Measurements from ENCODE around the gene TUBGCP2.

The TUBGCP2 gene

GRCh38 chr10:133249094-133249780 lies 59.4 kb downstream of the TUBGCP2 start:
- intact Hi-C loops (cut with micrococcal nuclease), result no loop called here
- Mint-ChIP-seq H3K4me1 (ENCODE audit: low read depth) (peaks cover 27% of the 10 kb centered on the region), H3K9me3 (no peaks in the 10 kb centered on the region), H3K36me3 (ENCODE audit: low read depth) (no peaks in the 10 kb centered on the region), H3K27ac (no peak overlapping the region), H3K27me3 (peaks cover 28% of the 10 kb centered on the region), H3K4me3 (no peak overlapping the region)

GRCh38 chr10:133248334-133248715 lies 60.3 kb downstream of the TUBGCP2 start:
- Mint-ChIP-seq H3K9me3 (no peaks in the 10 kb centered on the region), H3K27ac (no peak overlapping the region), H3K4me1 (ENCODE audit: low read depth) (peaks cover 18% of the 10 kb centered on the region), H3K27me3 (peaks cover 37% of the 10 kb centered on the region), H3K36me3 (ENCODE audit: low read depth) (no peaks in the 10 kb centered on the region), H3K4me3 (no peak overlapping the region)
- intact Hi-C loops (cut with micrococcal nuclease), result no loop called here

GRCh38 chr10:133247681-133248333 lies 60.9 kb downstream of the TUBGCP2 start:
- H3K4me3 Mint-ChIP-seq, result no peak overlapping the region
- no peaks in the 10 kb centered on the region for H3K36me3 Mint-ChIP-seq (ENCODE audit: low read depth)
- no peak overlapping the region for H3K27ac Mint-ChIP-seq
- intact Hi-C loops (cut with micrococcal nuclease), result no loop called here
- H3K9me3 Mint-ChIP-seq, result no peaks in the 10 kb centered on the region
- H3K4me1 Mint-ChIP-seq (ENCODE audit: low read depth), result peaks cover 19% of the 10 kb centered on the region
- peaks cover 43% of the 10 kb centered on the region for H3K27me3 Mint-ChIP-seq

- no peak overlapping the region for H3K27ac Mint-ChIP-seq
- no peaks in the 10 kb centered on the region for H3K36me3 Mint-ChIP-seq (ENCODE audit: low read depth)
- H3K9me3 Mint-ChIP-seq, result no peaks in the 10 kb centered on the region
- H3K4me3 Mint-ChIP-seq, result no peak overlapping the region
- H3K4me1 Mint-ChIP-seq (ENCODE audit: low read depth), result peaks cover 35% of the 10 kb centered on the region
- intact Hi-C loops (cut with micrococcal nuclease), result no loop called here
- H3K27me3 Mint-ChIP-seq, result peaks cover 56% of the 10 kb centered on the region
Observed at GRCh38 chr10:133246236-133246626, 62.4 kb downstream of the TUBGCP2 start.

- Mint-ChIP-seq H3K4me1 (ENCODE audit: low read depth) (peaks cover 41% of the 10 kb centered on the region), H3K4me3 (no peak overlapping the region), H3K9me3 (no peaks in the 10 kb centered on the region), H3K27me3 (peaks cover 61% of the 10 kb centered on the region), H3K36me3 (ENCODE audit: low read depth) (no peaks in the 10 kb centered on the region), H3K27ac (no peak overlapping the region)
- intact Hi-C loops (cut with micrococcal nuclease), result no loop called here
Observed at GRCh38 chr10:133245439-133246235, 63.0 kb downstream of the TUBGCP2 start.

- Mint-ChIP-seq H3K36me3 (ENCODE audit: low read depth) (peaks cover 10% of the 10 kb centered on the region), H3K27me3 (peaks cover 66% of the 10 kb centered on the region), H3K4me3 (no peak overlapping the region), H3K4me1 (ENCODE audit: low read depth) (peaks cover 51% of the 10 kb centered on the region), H3K9me3 (no peaks in the 10 kb centered on the region), H3K27ac (no peak overlapping the region)
- intact Hi-C loops (cut with micrococcal nuclease), result no loop called here
Observed at GRCh38 chr10:133243593-133243992, 65.1 kb downstream of the TUBGCP2 start.

- Mint-ChIP-seq H3K36me3 (ENCODE audit: low read depth) (peaks cover 10% of the 10 kb centered on the region), H3K4me1 (ENCODE audit: low read depth) (peaks cover 59% of the 10 kb centered on the region), H3K4me3 (no peak overlapping the region), H3K27me3 (peaks cover 74% of the 10 kb centered on the region), H3K9me3 (no peaks in the 10 kb centered on the region), H3K27ac (no peak overlapping the region)
- intact Hi-C loops (cut with micrococcal nuclease), result no loop called here
Observed at GRCh38 chr10:133242611-133243356, 65.9 kb downstream of the TUBGCP2 start.

GRCh38 chr10:133241501-133242205 lies 67.0 kb downstream of the TUBGCP2 start:
- Mint-ChIP-seq H3K27me3 (peaks cover 73% of the 10 kb centered on the region), H3K36me3 (ENCODE audit: low read depth) (peaks cover 10% of the 10 kb centered on the region), H3K4me1 (ENCODE audit: low read depth) (peaks cover 61% of the 10 kb centered on the region), H3K4me3 (peak overlapping the region; percentile 70), H3K27ac (no peak overlapping the region), H3K9me3 (no peaks in the 10 kb centered on the region)
- intact Hi-C loops (cut with micrococcal nuclease), result no loop called here

GRCh38 chr10:133239990-133240389 lies 68.7 kb downstream of the TUBGCP2 start:
- Mint-ChIP-seq H3K4me1 (ENCODE audit: low read depth) (peaks cover 70% of the 10 kb centered on the region), H3K27ac (no peak overlapping the region), H3K4me3 (no peak overlapping the region), H3K27me3 (peaks cover 74% of the 10 kb centered on the region), H3K36me3 (ENCODE audit: low read depth) (peaks cover 10% of the 10 kb centered on the region), H3K9me3 (no peaks in the 10 kb centered on the region)
- intact Hi-C loops (cut with micrococcal nuclease), result loop anchor here (10.0 kb wide), 1 partner anchor 95 kb away; no protein-coding TSS in a partner anchor

- intact Hi-C loops (cut with micrococcal nuclease), result loop anchor here (10.0 kb wide), 1 partner anchor 94 kb away; no protein-coding TSS in a partner anchor
- Mint-ChIP-seq H3K9me3 (no peaks in the 10 kb centered on the region), H3K27ac (no peak overlapping the region), H3K4me3 (peak overlapping the region; percentile 73), H3K4me1 (ENCODE audit: low read depth) (peaks cover 72% of the 10 kb centered on the region), H3K27me3 (peaks cover 63% of the 10 kb centered on the region), H3K36me3 (ENCODE audit: low read depth) (peaks cover 10% of the 10 kb centered on the region)
Observed at GRCh38 chr10:133238466-133238804, 70.2 kb downstream of the TUBGCP2 start.

GRCh38 chr10:133237588-133238465 lies 70.8 kb downstream of the TUBGCP2 start, which contains the start of gene VENTX:
VENTX (plus strand) TSS chr10:133237855; CDS start chr10:133237915, 60 bp downstream.
- no peaks in the 10 kb centered on the region for H3K9me3 Mint-ChIP-seq
- H3K4me3 Mint-ChIP-seq, result peak within 1 kb of the TSS; percentile 73
- intact Hi-C loops (cut with micrococcal nuclease), result loop anchor here (2.0 to 10.0 kb wide), 2 partner anchors 19 to 93 kb away; no protein-coding TSS in a partner anchor
- H3K27me3 Mint-ChIP-seq, result peaks cover 61% of the 10 kb centered on the region
- peaks cover 10% of the 10 kb centered on the region for H3K36me3 Mint-ChIP-seq (ENCODE audit: low read depth)
- peak within 1 kb of the TSS; percentile 92 for H3K27ac Mint-ChIP-seq
- peaks cover 67% of the 10 kb centered on the region for H3K4me1 Mint-ChIP-seq (ENCODE audit: low read depth)

GRCh38 chr10:133237241-133237587 lies 71.5 kb downstream of the TUBGCP2 start:
- Mint-ChIP-seq H3K9me3 (no peaks in the 10 kb centered on the region), H3K36me3 (ENCODE audit: low read depth) (peaks cover 10% of the 10 kb centered on the region), H3K4me3 (peak overlapping the region; percentile 73), H3K4me1 (ENCODE audit: low read depth) (peaks cover 61% of the 10 kb centered on the region), H3K27me3 (peaks cover 61% of the 10 kb centered on the region), H3K27ac (peak overlapping the region; percentile 92)
- intact Hi-C loops (cut with micrococcal nuclease), result loop anchor here (2.0 to 10.0 kb wide), 2 partner anchors 20 to 92 kb away; no protein-coding TSS in a partner anchor

Measured in dendritic cell treated with granulocyte-macrophage colony-stimulating factor and Interleukin-4, amounts not matched to agents 40 ng/mL and 50 ng/mL, for 4 days (primary cell).